ENCODE data around the gene ZPLD1.

ZPLD1 gene

GRCh38 chr3:102460579-102460978 is 25.8 kb downstream of the ZPLD1 start:
- Histone ChIP-seq H3K27ac (no peak overlapping the region), H3K4me3 (no peak overlapping the region)

- Histone ChIP-seq H3K4me3 (no peak overlapping the region), H3K27ac (no peak overlapping the region)
Measured at GRCh38 chr3:102464261-102464660, 29.4 kb downstream of the ZPLD1 start.

DNA sequence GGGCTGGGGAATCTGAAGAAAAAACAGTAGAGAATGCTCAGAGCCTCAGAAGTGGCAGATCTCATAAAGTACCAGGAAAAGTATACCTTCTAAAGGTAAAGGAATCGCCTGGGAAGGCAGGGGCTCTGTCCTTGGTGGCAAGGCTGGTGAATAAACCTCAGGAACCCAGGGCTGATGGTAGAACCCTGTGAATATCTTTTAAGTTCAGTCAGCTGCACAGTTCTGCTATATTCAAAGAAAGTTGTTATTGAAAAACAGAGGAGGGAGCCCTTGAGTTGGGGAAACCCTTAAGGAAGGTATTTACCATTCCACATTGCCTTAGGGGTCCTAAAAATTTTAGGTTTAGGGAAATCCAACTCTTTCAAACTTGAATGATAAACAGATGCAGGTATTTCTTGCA is 31.2 kb downstream of the ZPLD1 start:
- Histone ChIP-seq H3K4me3 (no peak overlapping the region), H3K27ac (no peak overlapping the region)

GRCh38 chr3:102470066-102470465 is 35.3 kb downstream of the ZPLD1 start:
- H3K4me3 ChIP-seq, result no peak overlapping the region
- H3K27ac ChIP-seq, result no peak overlapping the region

- Histone ChIP-seq H3K4me3 (no peak overlapping the region), H3K27ac (no peak overlapping the region)
Measured at GRCh38 chr3:102471001-102471400, 36.2 kb downstream of the ZPLD1 start.

- Histone ChIP-seq H3K27ac (peak overlapping the region in 1 of 21 experiments; percentile 19), H3K4me3 (no peak overlapping the region)
Measured at GRCh38 chr3:102471491-102471890, 36.7 kb downstream of the ZPLD1 start.

DNA sequence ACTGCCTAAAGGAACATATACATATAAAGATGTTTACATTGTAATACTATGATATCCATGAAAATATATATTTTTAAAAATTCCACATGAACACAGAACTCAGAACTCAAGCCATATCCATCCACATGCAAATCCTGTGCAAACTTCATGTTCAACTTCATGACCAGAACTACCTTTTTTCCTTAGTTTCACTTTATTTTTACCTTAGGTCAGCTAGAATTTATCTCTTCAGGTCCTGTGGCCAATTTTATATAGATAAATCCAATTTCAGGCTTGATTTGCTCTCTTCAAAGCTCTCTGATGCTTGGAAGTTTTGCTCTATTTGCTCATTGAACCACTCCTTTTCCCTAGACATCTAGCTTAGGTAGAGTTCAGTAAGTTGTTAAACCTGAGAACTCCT is 38.8 kb downstream of the ZPLD1 start:
- H3K27ac ChIP-seq, result no peak overlapping the region

DNA sequence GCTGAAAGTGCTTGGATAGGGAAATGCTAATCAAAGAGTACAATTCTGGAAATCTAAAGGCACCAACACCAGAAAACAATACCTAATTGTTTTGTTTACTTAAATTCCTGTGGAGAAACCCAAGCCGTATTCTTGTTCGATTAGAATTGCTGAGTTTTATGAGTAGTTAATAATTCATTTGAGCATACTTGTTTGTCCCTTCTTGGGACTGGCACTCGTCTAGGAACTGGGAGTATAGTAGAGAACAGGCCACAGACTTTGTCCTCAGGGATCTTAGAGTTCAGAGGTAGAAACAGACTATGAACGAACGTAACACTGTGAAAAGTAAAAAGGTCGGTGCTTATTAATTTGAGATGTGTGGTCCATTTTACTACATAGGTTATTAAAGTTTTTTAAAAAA is 39.4 kb downstream of the ZPLD1 start:
- no peak overlapping the region for H3K4me3 ChIP-seq
- no peak overlapping the region for H3K27ac ChIP-seq

More for the DNA sequence above, 38.8 kb downstream of the ZPLD1 start:
- H3K4me3 ChIP-seq, result no peak overlapping the region

- Histone ChIP-seq H3K27ac (no peak overlapping the region), H3K4me3 (no peak overlapping the region)
Measured at GRCh38 chr3:102476198-102476597, 41.4 kb downstream of the ZPLD1 start.

GRCh38 chr3:102478160-102478559 is 43.3 kb downstream of the ZPLD1 start:
- no peak overlapping the region for H3K27ac ChIP-seq

DNA sequence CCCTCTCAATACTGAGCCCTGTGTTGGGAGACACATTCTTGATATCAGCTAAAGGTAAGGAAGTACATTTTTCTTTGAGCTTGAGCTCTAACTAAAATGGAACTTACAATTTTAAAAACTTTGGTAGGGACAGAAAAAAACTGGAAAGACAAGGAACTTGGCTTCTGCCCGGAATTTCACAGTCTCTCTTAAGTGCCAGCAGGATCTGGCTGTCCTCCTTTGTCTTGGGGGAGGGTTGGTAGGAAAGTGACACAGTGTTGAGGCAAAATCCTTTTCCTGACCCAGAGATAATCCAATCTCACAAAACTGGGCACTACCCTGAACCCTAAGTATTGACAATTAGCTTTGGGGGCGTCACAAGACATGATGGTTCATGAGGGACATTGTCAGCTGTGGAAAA is 45.3 kb downstream of the ZPLD1 start:
- H3K4me3 ChIP-seq, result no peak overlapping the region
- H3K27ac ChIP-seq, result peak overlapping the region in 5 of 21 experiments; percentile 0 to 27 (median 9)

More at GRCh38 chr3:102478160-102478559, 43.3 kb downstream of the ZPLD1 start:
- H3K4me3 ChIP-seq, result no peak overlapping the region

GRCh38 chr3:102481050-102481449 is 46.2 kb downstream of the ZPLD1 start:
- Histone ChIP-seq H3K4me3 (no peak overlapping the region), H3K27ac (peak overlapping the region in 5 of 21 experiments; percentile 0 to 35 (median 9))

DNA sequence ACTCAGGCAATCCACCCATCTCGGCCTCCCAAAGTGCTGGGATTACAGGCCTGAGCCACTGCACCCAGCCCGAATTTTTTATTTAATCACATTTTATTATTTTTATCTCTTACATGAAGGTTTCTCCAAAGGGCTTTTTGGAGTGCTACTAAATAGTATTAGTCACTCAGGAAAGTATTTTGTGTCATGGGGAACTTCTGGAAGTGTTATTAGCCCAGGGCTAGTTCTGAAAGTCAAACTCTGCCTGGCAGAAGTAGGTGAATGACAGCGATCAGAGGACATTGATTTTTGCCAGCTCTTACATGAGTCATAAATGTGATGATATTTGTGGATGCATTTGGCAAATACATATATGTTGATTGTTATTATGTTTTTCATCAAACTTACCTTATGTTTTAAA is 48.7 kb downstream of the ZPLD1 start:
- Histone ChIP-seq H3K27ac (no peak overlapping the region), H3K4me3 (no peak overlapping the region)

- Histone ChIP-seq H3K27ac (no peak overlapping the region), H3K4me3 (no peak overlapping the region)
Measured at GRCh38 chr3:102484363-102484762, 49.5 kb downstream of the ZPLD1 start.

GRCh38 chr3:102485701-102486100 is 50.9 kb downstream of the ZPLD1 start:
- H3K4me3 ChIP-seq, result no peak overlapping the region
- no peak overlapping the region for H3K27ac ChIP-seq

GRCh38 chr3:102488331-102488730 is 53.5 kb downstream of the ZPLD1 start:
- Histone ChIP-seq H3K4me3 (no peak overlapping the region), H3K27ac (no peak overlapping the region)

DNA sequence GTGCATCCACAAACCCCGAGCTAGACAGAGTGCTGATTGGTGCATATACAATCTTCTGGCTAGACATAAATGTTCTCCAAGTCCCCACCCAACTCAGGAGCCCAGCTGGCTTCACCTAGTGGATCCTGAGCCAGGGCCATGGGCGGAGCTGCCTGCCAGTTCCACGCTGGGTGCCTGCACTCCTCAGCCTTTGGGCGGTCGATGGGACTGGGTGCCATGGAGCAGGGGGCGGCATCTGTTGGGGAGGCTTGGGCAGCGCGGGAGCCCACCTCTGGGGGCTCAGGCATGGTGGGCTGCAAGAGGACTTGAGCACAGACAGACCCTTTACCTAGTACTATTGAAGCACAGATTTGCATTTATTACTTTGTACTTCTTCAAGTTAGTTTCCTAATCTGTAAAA is 57.5 kb downstream of the ZPLD1 start:
- Histone ChIP-seq H3K4me3 (no peak overlapping the region), H3K27ac (no peak overlapping the region)

DNA sequence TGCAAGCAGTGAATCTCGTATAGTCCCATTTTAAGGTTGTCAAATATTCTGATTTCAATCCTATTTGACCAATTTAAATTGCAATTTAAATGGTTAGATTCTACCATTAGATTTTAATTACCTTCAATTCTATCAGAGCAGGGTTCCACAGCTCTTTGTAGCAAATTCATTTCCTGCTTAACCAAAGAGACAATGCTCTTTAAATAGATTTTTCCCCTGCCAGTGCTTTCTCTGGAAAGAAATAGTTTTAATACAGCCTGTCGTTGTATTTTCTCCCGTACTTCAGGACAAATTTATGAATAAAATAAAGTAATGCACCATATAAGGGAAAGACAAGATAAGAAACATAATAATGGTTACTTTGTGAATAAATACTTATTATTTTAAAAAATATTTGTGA is 62.8 kb downstream of the ZPLD1 start:
- Histone ChIP-seq H3K4me3 (no peak overlapping the region), H3K27ac (no peak overlapping the region)

DNA sequence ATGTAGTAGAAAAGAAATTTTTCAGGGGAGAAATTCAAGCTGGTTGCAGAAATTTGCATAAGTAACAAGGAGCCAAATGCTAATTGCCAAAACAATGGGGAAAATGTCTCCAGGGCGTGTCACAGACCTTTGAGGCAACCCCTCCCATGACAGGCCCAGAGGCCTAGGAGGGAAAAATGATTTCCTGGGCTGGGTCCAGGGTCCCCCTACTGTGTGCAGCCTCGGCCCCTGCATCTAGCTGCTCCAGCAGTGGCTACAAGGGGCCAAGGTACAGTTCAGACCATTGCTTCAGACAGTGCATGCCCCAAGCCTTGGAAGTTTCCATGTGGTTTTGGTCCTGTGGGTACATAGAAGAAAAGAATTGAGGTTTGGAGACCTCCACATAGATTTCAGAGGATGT is 70.7 kb downstream of the ZPLD1 start:
- no peak overlapping the region for H3K27ac ChIP-seq
- no peak overlapping the region for H3K4me3 ChIP-seq

DNA sequence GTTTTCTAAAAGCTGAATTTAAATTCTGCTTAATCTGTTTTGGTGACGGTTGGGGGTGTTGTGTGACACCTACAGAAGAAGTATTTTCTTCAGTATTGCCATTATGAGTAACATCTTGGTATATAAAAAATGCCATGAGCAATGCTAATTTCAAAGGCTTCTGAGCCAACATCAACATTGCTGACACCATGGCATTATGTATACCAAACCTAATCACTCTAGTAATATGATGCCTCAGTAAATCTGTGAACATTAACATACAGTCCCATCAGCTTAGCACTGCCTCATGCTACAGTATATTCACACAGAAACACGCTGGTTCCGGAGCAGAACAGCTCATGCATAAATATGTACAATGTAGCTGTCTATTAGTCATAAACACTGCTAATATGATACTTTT is 75.8 kb downstream of the ZPLD1 start:
- no peak overlapping the region for H3K4me3 ChIP-seq
- H3K27ac ChIP-seq, result peak overlapping the region in 1 of 21 experiments; percentile 37

DNA sequence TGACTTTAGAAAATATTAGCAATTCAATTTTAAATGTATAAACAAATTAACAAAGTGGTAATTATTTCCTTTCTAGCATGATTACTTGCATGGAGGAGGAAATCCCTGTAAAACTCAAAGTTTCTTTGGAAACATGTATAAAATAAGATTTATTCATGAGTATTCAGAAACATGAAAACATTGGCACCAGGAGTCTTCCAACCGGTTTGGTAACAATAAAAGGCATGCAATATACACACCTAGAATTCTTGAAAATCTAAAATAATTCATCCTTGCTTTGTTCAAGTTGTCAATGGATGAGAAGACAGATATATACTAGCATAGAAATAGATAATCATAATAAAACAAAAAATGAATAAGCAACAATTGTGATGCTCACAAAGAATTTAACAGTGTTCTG is 76.4 kb downstream of the ZPLD1 start:
- Histone ChIP-seq H3K4me3 (no peak overlapping the region), H3K27ac (peak overlapping the region in 1 of 21 experiments; percentile 37)

DNA sequence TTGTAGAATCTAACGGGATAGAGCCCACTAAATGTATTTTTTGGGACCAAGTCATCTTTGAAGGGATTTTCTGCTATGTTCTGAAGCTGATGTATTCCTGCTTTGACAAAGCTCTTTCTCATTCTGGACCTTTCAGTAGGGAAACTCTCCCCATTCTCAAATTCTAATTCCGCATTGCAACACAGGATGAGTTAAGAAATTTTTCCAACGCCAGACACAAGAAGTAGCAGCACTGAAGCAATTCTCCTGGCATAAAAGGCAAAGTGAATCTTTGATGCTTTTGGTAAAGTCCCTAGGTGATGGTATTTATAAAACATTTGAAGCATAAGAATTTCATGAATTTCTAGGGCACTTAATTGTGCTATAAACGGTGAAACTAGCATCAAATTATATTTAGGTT is 76.8 kb downstream of the ZPLD1 start:
- no peak overlapping the region for H3K4me3 ChIP-seq
- H3K27ac ChIP-seq, result no peak overlapping the region

All from skin epidermis (tissue), 12 donors.